ENCODE data around the gene FXYD7. TPM values are rescaled to one million over a fixed set of nuclear protein-coding genes. Genes with fewer than 3 reads are reported as not detected.
A peak's percentile ranks its signal among the peaks of the same experiment; 100 is the strongest.
"Not testable (repeated sequence)": the region's sequence is repeated elsewhere in the genome, so short reads cannot be mapped to it uniquely, and the experiment has no call there.

Gene FXYD7
- total RNA-seq, 1 experiment from 2014 or later, result 0.14 TPM

GRCh38 chr19:35165200-35166058 is 22.4 kb downstream of the FXYD7 start:
- no peak for DNase-seq (ENCODE audit: low spot score)

- DNase-seq (ENCODE audit: low spot score), result no peak
These were observed 23.3 kb downstream of the FXYD7 start for GRCh38 chr19:35166100-35167063.

GRCh38 chr19:35167251-35168119 is 24.4 kb downstream of the FXYD7 start:
- no peak for DNase-seq (ENCODE audit: low spot score)

- DNase-seq (ENCODE audit: low spot score), result no peak
These were observed 25.1 kb downstream of the FXYD7 start for GRCh38 chr19:35168196-35168595.

- no peak for DNase-seq (ENCODE audit: low spot score)
These were observed 26.4 kb downstream of the FXYD7 start for GRCh38 chr19:35169221-35169995.

- DNase-seq (ENCODE audit: low spot score), result peak; percentile 5
These were observed 27.5 kb downstream of the FXYD7 start for GRCh38 chr19:35170359-35171061.

- DNase-seq (ENCODE audit: low spot score), result no peak
These were observed 28.7 kb downstream of the FXYD7 start for GRCh38 chr19:35171730-35172129.

GRCh38 chr19:35174226-35174625 is 31.2 kb downstream of the FXYD7 start:
- no peak for DNase-seq (ENCODE audit: low spot score)

- no peak for DNase-seq (ENCODE audit: low spot score)
These were observed 33.1 kb downstream of the FXYD7 start for GRCh38 chr19:35176181-35176570.

GRCh38 chr19:35177377-35178274 is 34.6 kb downstream of the FXYD7 start:
- DNase-seq (ENCODE audit: low spot score), result no peak

- DNase-seq (ENCODE audit: low spot score), result no peak
These were observed 35.6 kb downstream of the FXYD7 start for GRCh38 chr19:35178701-35179100.

- DNase-seq (ENCODE audit: low spot score), result no peak
These were observed 36.8 kb downstream of the FXYD7 start for GRCh38 chr19:35179830-35180229.

- DNase-seq (ENCODE audit: low spot score), result no peak
These were observed 38.3 kb downstream of the FXYD7 start for GRCh38 chr19:35181387-35181786.

- DNase-seq (ENCODE audit: low spot score), result no peak
These were observed 41.2 kb downstream of the FXYD7 start for GRCh38 chr19:35184267-35184666.

GRCh38 chr19:35184884-35185283 is 41.8 kb downstream of the FXYD7 start:
- no peak for DNase-seq (ENCODE audit: low spot score)

- no peak for DNase-seq (ENCODE audit: low spot score)
These were observed 51.2 kb downstream of the FXYD7 start for GRCh38 chr19:35194012-35194984.

- DNase-seq (ENCODE audit: low spot score), result no peak
These were observed 52.8 kb downstream of the FXYD7 start for GRCh38 chr19:35195830-35196229.

GRCh38 chr19:35196861-35197260 is 53.8 kb downstream of the FXYD7 start:
- not testable (repeated sequence) for DNase-seq (ENCODE audit: low spot score)
